ENCODE measurements around the gene KCNJ16. TPM values are rescaled to one million over a fixed set of nuclear protein-coding genes. Genes with fewer than 3 reads are reported as not detected.

Gene KCNJ16
- total RNA-seq, 1 donor from 2014 or later: 0.23 TPM

- Mint-ChIP-seq H3K36me3 (ENCODE audit: low read depth, unreplicated experiment) (no peaks in the 10 kb centered on the region), H3K27me3 (ENCODE audit: unreplicated experiment) (peaks cover 1% of the 10 kb centered on the region), H3K4me3 (ENCODE audit: unreplicated experiment) (no peak overlapping the region), H3K4me1 (ENCODE audit: unreplicated experiment) (peaks cover 9% of the 10 kb centered on the region), H3K27ac (ENCODE audit: unreplicated experiment) (no peak overlapping the region), H3K9me3 (ENCODE audit: unreplicated experiment) (no peaks in the 10 kb centered on the region)
- no peak for DNase-seq (ENCODE audit: low spot score)
- TF ChIP-seq, protein P1, sequence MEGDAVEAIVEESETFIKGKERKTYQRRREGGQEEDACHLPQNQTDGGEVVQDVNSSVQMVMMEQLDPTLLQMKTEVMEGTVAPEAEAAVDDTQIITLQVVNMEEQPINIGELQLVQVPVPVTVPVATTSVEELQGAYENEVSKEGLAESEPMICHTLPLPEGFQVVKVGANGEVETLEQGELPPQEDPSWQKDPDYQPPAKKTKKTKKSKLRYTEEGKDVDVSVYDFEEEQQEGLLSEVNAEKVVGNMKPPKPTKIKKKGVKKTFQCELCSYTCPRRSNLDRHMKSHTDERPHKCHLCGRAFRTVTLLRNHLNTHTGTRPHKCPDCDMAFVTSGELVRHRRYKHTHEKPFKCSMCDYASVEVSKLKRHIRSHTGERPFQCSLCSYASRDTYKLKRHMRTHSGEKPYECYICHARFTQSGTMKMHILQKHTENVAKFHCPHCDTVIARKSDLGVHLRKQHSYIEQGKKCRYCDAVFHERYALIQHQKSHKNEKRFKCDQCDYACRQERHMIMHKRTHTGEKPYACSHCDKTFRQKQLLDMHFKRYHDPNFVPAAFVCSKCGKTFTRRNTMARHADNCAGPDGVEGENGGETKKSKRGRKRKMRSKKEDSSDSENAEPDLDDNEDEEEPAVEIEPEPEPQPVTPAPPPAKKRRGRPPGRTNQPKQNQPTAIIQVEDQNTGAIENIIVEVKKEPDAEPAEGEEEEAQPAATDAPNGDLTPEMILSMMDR (IDR thresholded peaks at IDR 0.05; ENCODE audit: unreplicated experiment): no peak
Measured at GRCh38 chr17:70073310-70073709, 1.7 kb upstream of the KCNJ16 start.

- Mint-ChIP-seq H3K27me3 (ENCODE audit: unreplicated experiment) (peaks cover 1% of the 10 kb centered on the region), H3K27ac (ENCODE audit: unreplicated experiment) (no peak overlapping the region), H3K36me3 (ENCODE audit: low read depth, unreplicated experiment) (no peaks in the 10 kb centered on the region), H3K4me3 (ENCODE audit: unreplicated experiment) (no peak overlapping the region), H3K9me3 (ENCODE audit: unreplicated experiment) (no peaks in the 10 kb centered on the region), H3K4me1 (ENCODE audit: unreplicated experiment) (peaks cover 9% of the 10 kb centered on the region)
- TF ChIP-seq, protein P1 (IDR thresholded peaks at IDR 0.05; ENCODE audit: unreplicated experiment): no peak
- DNase-seq (ENCODE audit: low spot score): no peak
Measured at GRCh38 chr17:70073799-70074198, 1.2 kb upstream of the KCNJ16 start.

DNA sequence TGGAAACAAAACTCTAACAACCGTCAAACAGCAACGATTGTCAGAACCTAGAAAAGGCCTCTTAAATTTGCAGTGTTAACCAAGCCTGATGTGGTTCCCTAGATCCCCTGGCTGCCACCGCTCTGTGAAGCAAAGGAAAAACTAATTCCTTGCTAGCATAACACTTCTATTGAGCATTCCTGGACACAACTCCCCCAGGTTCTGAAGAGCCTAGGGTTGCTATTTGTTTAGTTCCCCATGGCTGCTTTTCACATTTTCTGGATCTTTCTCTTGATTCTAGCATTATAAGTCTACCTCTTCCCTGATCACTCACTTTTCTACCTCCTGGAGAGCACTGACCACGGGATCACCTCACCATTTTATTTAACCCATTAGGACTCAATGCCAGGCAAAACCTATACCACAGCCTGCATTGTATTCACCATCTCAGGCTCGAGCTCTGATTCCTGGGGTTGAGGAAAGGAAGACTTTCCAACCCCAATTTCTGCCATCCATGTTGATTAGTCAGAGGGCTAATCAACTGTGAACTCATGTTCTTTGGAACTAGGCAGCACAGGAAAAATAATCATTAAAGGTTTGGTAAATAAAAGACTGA, 692 bp upstream of the KCNJ16 start:
- H3K27me3 Mint-ChIP-seq (ENCODE audit: unreplicated experiment): peaks cover 1% of the 10 kb centered on the region

GRCh38 chr17:70076189-70076588, 1.2 kb downstream of the KCNJ16 start:
- no peak overlapping the region for H3K4me3 Mint-ChIP-seq (ENCODE audit: unreplicated experiment)
- TF ChIP-seq, protein P1 (IDR thresholded peaks at IDR 0.05; ENCODE audit: unreplicated experiment): no peak
- H3K9me3 Mint-ChIP-seq (ENCODE audit: unreplicated experiment): no peaks in the 10 kb centered on the region
- no peaks in the 10 kb centered on the region for H3K4me1 Mint-ChIP-seq (ENCODE audit: unreplicated experiment)
- DNase-seq (ENCODE audit: low spot score): no peak
- no peaks in the 10 kb centered on the region for H3K36me3 Mint-ChIP-seq (ENCODE audit: low read depth, unreplicated experiment)
- peaks cover 1% of the 10 kb centered on the region for H3K27me3 Mint-ChIP-seq (ENCODE audit: unreplicated experiment)
- no peak overlapping the region for H3K27ac Mint-ChIP-seq (ENCODE audit: unreplicated experiment)

More for the DNA sequence above, 692 bp upstream of the KCNJ16 start:
- DNase-seq (ENCODE audit: low spot score): no peak
- Mint-ChIP-seq H3K36me3 (ENCODE audit: low read depth, unreplicated experiment) (no peaks in the 10 kb centered on the region), H3K9me3 (ENCODE audit: unreplicated experiment) (no peaks in the 10 kb centered on the region), H3K4me1 (ENCODE audit: unreplicated experiment) (peaks cover 9% of the 10 kb centered on the region), H3K4me3 (ENCODE audit: unreplicated experiment) (no peak overlapping the region), H3K27ac (ENCODE audit: unreplicated experiment) (no peak overlapping the region)
- TF ChIP-seq, protein P1 (IDR thresholded peaks at IDR 0.05; ENCODE audit: unreplicated experiment): no peak

GRCh38 chr17:70076831-70077230, 1.8 kb downstream of the KCNJ16 start:
- no peak overlapping the region for H3K4me3 Mint-ChIP-seq (ENCODE audit: unreplicated experiment)
- peaks cover under 1% of the 10 kb centered on the region for H3K27me3 Mint-ChIP-seq (ENCODE audit: unreplicated experiment)
- DNase-seq (ENCODE audit: low spot score): no peak
- TF ChIP-seq, protein P1 (IDR thresholded peaks at IDR 0.05; ENCODE audit: unreplicated experiment): no peak
- no peaks in the 10 kb centered on the region for H3K4me1 Mint-ChIP-seq (ENCODE audit: unreplicated experiment)
- no peaks in the 10 kb centered on the region for H3K36me3 Mint-ChIP-seq (ENCODE audit: low read depth, unreplicated experiment)
- H3K9me3 Mint-ChIP-seq (ENCODE audit: unreplicated experiment): no peaks in the 10 kb centered on the region
- no peak overlapping the region for H3K27ac Mint-ChIP-seq (ENCODE audit: unreplicated experiment)
